ENCODE data around the gene MARCHF4.

MARCHF4 gene

DNA sequence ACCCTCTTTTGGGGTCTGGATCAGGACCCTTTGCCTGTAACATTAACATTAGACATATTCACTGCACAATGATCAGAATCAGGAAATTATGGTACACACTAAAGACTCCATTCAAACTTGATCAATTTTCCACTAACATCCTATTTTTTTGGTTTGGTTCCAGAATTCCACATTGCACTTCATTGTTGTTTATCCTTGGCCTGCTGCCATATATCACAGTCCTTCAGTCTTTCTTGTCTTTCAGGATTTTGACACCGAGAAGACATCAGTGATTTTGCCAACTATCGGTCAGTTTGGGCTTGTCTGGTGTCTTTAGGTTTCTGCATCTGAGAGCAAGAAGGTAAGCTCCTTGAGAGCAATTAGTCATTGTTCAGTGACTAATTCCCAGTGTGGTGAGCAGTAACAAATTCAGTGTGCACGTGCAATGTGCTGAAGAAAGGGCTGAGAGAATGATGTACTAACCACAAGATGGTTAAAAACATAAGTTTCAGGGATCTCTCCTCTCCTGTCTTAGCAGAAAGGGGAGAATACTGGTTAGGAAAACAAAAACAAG, 23.5 kb downstream of the MARCHF4 start:
- DNase-seq: no peak

DNA sequence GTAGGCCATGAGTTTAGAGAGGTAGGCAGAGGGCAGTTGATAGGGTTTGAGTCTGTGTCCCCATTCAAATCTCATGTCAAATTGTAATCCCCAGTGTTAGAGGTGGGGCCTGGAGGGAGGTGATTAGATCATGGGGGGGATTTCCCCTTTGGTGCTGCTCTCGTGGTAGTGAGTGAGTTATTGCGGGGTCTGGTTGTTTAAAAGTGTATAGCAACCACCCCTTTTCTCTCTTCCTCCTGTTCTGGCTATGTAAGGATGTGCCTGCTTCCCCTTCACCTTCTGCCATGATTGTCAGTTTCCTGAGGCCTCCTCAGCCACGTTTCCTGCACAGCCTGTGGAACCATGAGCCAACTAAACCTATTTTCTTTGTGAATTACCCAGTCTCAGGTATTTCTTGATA, 25.5 kb downstream of the MARCHF4 start:
- DNase-seq: no peak

DNA sequence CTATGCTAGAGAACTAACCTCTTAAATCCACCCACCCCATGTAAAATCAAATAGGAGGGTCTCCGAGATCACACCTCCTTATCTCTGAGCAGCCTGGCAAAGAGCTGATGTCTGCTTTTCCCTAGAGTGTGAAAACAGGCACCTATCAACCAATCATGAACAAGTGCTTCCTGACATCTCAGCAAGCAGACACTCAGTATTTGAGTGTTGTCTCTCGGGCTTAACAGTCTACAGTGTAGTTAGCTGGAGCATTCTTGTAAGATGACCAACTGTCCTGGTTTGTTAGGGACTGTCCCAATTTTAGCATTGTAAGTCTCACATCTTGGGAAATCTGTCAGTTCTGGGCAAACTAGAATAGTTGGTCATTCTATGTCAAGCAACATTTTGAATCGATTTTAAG, 26.4 kb downstream of the MARCHF4 start:
- DNase-seq: no peak

DNA sequence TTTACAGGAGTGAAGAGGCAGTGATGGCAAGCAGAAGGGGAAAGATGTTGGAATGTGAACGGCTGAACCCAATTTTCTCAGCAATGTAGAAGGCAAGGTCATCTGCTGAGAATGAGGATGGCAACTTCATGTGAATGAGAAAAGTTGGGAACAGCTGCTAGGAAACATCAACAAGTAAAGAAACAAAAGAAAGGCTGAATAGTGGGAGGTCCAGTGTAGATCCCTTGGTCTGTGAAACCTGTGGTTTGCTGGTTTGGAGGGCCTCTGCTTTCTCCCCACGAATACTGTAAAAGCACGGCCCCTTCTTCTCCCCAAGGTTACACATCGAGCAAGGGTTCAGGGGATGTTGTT, 27.4 kb downstream of the MARCHF4 start:
- DNase-seq: no peak

DNA sequence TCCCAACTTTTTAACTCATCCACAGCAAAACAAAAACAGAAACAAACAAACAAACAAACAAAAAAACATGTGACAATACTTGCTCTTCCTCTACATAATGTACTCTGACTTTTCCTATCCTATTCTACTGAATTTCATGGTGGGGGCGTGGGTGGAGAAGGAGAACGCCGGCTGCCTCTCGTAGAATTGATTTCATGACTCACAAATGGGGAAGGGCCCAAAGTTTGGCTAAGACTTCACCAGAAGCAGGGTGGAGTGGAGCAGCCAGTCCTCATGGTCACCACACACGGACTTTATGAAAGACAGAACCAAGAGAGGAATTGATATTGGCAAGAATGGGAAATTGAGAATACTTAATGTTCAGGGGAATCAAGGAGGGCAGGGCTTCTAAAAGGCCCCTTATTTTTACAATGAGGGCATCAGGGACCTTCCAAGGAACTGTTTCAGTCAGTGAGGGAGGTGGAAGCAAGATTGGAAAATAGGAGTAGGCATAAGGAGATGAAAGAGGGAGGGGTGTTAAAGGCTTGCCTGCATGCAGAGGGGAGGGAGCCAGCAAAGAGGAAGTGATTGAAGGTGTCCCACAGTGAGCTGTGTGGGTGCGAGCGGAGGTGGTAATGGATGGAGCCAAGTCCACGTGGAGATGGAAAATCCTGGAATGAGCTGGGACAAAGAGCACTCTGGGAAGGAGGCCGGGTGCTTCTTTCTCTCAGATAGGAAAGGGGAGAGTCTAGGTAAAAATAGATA, 27.9 kb downstream of the MARCHF4 start:
- DNase-seq: no peak

DNA sequence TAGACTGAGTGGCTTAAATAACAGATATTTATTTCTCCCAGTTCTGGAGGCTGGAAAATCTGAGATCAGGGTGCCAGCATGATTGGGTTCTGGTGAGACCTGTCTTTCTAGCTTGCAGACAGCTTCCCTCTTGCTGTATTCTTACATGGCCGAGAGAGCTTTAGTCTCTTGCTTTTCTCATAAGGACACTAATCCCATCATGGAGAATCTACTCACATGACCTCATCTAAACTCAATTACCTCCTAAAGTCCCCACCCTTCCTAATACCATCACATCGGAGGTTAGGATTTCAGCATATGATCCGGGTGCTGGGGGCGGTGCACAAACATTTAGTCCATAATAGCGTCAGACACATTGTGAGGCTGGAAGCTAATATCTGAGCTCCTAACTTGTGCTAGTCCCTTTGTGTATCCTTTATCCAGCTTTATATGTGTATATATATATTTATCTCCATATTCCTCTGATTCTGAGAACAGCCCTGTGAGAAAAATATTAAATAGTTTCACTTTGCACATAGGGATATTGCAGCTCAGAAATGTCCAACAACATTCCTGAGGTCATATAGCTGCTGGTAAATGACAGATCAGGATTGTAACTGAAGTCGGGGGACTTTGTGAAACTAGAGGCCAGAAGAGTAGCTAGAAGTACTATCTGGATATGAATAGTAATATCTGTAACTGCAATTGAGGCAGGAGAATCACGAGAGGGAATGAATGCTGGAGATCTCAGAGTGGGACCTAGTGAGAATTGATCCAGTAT, 28.9 kb downstream of the MARCHF4 start:
- peak in 1 of 2 experiments; percentile 60 for DNase-seq

DNA sequence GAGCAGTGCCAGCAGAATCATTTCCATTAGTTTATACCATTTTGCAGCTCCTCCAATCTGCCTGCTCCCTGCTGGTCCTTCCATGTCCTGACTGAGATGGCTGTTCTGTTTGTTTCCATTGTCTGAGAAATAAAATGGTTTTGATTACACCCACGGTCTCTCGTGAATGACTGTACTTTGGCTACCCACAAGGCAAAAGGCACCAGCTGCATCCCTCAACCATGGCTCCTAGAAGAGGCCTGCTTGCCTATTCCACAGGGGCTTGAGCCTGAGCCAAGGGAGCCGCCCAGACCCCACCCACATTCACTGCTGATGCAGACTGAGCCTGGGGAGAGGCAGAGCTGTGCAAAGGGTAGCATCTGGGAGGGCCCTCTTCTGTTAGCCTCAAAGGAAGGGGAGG, 31.2 kb downstream of the MARCHF4 start:
- peak; percentile 37 to 68 for DNase-seq

DNA sequence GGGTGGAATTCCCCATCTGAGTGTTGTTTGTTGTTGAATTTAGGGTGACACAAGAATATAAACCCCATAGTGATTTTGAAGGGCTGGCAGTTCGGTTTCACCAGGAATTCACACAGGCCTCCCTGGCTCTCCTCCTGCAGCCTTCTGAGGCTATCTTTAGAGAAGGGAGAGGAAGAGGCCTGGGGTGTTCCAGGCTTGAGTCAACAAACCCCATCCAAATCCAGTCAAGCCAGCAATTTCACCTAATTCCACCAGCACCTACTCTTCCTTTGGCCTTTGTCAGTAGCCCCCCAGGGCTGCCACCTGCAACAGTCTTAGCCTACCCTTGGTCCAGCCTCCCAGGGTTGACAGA, 32.0 kb downstream of the MARCHF4 start:
- no peak for DNase-seq

DNA sequence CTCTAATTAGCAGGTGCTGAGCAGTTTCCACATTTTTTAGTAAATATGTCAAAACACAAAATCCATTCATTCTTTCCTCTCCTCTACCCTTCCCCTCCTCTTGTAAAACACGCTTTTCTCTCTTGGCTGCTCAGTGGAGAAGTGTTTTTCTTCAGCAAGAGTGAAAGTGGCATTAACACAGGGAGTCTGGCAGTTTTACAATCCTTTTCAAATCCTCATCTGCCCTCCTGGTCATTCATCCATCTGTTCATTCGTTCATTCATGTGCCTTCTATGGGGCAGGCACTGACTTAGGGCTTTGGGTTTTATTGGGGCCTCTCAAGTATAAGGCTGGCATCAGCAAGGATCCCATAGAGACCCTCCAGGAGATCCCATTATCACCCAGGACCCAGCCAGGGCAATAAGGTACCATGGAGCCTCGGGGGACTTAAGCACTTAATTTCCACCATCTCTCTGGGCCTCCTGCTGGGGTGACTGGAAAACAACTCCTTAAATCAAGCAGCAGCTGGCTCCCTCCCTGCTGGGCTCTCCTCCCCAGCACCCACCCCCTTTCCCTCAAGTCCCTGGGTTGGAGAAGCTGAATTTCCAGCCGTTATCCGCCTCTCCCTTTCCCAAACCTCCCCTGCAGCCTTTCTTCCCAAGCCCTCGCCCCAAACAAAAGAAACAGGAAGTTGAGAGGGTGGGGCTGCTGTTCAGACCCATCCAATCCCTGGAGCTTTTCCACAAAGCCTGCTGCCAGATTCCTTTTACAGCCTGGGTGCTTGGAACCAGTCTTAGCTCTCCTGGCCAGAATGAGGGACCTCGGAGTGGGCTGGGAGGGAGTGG, 32.6 kb downstream of the MARCHF4 start:
- peak; percentile 97 to 98 for DNase-seq

DNA sequence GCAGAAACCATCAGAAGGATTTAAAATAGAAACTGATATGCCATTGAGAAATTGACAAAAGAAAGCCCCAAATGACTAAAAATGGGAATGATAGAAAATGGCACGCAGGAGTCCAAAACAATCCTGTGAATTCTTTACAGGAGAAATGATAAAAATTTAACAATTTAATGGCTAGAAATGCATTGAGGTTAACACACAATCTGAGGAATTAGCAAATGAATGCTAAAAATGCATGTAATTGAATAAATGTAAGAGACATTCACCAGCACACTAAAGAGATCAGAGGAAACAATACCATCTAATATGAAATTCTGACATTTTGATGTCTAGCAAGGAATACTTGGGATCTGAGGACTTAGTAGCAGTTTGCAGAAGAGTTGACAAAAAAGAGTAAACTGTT, 37.0 kb downstream of the MARCHF4 start:
- DNase-seq: no peak

DNA sequence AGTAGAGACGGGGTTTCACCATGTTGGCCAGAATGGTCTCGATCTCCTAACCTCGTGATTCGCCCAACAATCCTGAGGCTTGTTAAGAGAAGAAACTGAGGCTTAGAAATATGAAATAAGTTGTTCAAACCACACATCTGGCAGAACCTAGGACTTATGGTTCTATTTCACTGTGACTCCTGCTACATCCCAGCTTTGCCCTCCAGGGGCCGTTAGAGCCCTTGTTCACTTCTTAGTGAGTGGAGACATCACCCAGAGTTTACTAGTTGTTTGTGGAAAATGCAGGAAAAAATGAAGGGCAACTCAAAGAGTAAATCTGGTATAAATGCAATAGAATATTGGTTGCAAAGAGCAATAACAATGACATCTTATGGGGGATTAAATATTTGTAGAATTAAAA, 43.9 kb downstream of the MARCHF4 start:
- DNase-seq: peak in 1 of 2 experiments; percentile 18

DNA sequence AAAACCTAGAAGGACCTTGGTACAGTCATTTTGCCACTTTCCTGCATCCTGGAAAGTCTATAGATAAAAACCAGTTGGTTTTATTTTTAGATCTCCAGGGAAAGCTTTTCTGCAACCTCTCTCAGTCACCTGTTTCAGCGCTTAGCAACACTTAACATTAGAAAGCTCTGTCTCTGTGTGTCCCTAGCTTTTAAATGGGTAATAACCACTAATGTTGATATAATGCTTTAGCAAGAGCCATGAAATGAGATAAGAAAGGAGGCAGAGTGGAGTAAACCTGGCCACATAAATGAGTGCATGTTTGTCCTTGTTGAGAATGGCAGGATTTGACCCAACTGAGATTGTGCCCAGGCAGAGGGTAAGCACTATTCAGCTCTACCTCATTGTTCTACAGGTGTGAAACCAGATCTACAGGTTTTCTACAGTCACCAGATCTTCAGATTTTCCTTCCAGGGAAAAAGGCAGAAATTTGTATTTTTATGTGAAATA, 44.8 kb downstream of the MARCHF4 start:
- DNase-seq: no peak
